GM12878 (cell line): ENCODE results near the gene SOHLH2. TPM values are rescaled to one million over a fixed set of nuclear protein-coding genes. Genes with fewer than 3 reads are reported as not detected.

Experiments
- ATAC-seq: fragments of 200-7000 bp; cut with Tn5 transposase; 3 replicates; pipeline ENCODE4 v1.9.1; 2020; ENCODE audit warnings: mild to moderate bottlenecking, moderate library complexity
- BruUV-seq: library from RNA; stranded (reverse); fragments of 400-500 nt; replicated peaks from 2 replicates; lab custom pipeline; 2021; lab: Mats Ljungman, UMichigan
- CTCF ChIA-PET: fragments of 300-600 bp; sonication (Branson Sonifier 250); formaldehyde crosslinking; extraction: SDS; loops from one replicate; lab custom pipeline; 2021; ENCODE audit warnings: inconsistent platforms; lab: Yijun Ruan, JAX
- POLR2A ChIA-PET: fragments of 350-600 bp; formaldehyde crosslinking; extraction: SDS; loops from one replicate; lab custom pipeline; 2021; ENCODE audit warnings: inconsistent platforms; lab: Charles Lee
- RAD21 ChIA-PET: fragments of 300-600 bp; sonication (Branson Sonifier 250); formaldehyde crosslinking; loops from one replicate; lab custom pipeline; 2023; ENCODE audit warnings: antibody characterized with exemption; ENCODE audit not compliant: unreplicated experiment; lab: Charles Lee
- SMC1A ChIA-PET: fragments of 300-600 bp; sonication (Branson Sonifier 250); formaldehyde crosslinking; loops from one replicate; lab custom pipeline; 2023; ENCODE audit not compliant: unreplicated experiment, uncharacterized antibody; lab: Charles Lee
- DNase-seq: peaks from one replicate; pipeline ENCODE4 v3.0.0-alpha.2; 2011; ENCODE audit warnings: low read depth, low spot score
- FAIRE-seq: peaks from 3 replicates; lab custom pipeline; 2011; peaks lifted over from hg19 to GRCh38; lab: Jason Lieb, UNC
- H2AFZ ChIP-seq: 2 replicates; pipeline ENCODE4 v1.6.0; 2011; ENCODE audit warnings: low read depth, low read length, control low read depth; ENCODE audit not compliant: control insufficient read depth
- H3K27ac ChIP-seq: 2 replicates; pipeline ENCODE4 v1.5.1; 2011; ENCODE audit warnings: control low read depth; ENCODE audit not compliant: control insufficient read depth, insufficient read depth
- H3K27me3 ChIP-seq, 2 experiments: replicated peaks in 1 of 2; 2 replicates each; pipeline versions ENCODE4 v1.6.0 to v1.6.1; 2011; ENCODE audit warnings: low read length in 1 of 2; ENCODE audit not compliant: control insufficient read depth in 2 of 2, insufficient read depth in 2 of 2
- H3K36me3 ChIP-seq, 2 experiments: 2 replicates each; pipeline ENCODE4 v1.5.1; 2011; ENCODE audit warnings: low read length in 1 of 2; ENCODE audit not compliant: control insufficient read depth in 2 of 2, insufficient read depth in 2 of 2
- H3K4me1 ChIP-seq: 2 replicates; pipeline ENCODE4 v1.6.1; 2011; ENCODE audit warnings: mild to moderate bottlenecking, low read length, moderate library complexity, mixed read lengths; ENCODE audit not compliant: control insufficient read depth, insufficient read depth
- H3K4me2 ChIP-seq: 2 replicates; pipeline ENCODE4 v1.6.0; 2011; ENCODE audit warnings: control low read depth; ENCODE audit not compliant: control insufficient read depth, insufficient read depth
- H3K4me3 ChIP-seq: fragments of 200-600 bp; sonication (generic); 2 replicates; pipeline ENCODE4 v1.5.1; 2016
- H3K79me2 ChIP-seq: 2 replicates; pipeline ENCODE4 v1.6.0; 2011; ENCODE audit warnings: low read length; ENCODE audit not compliant: control insufficient read depth, insufficient read depth
- H3K9ac ChIP-seq: 2 replicates; pipeline ENCODE4 v1.8.0; 2011; ENCODE audit warnings: low read length, control low read depth, mixed read lengths; ENCODE audit not compliant: control insufficient read depth, insufficient read depth
- H3K9me3 ChIP-seq: replicated peaks from 3 replicates; pipeline ENCODE4 v1.5.1; 2011; ENCODE audit warnings: mild to moderate bottlenecking, low read length; ENCODE audit not compliant: control insufficient read depth, insufficient read depth
- H4K20me1 ChIP-seq: 2 replicates; pipeline ENCODE4 v1.6.0; 2011; ENCODE audit not compliant: control insufficient read depth, insufficient read depth
- CHD4 ChIP-seq: fragments of 200-600 bp; sonication (generic); IDR thresholded peaks from 2 replicates; pipeline ENCODE4 v1.6.1; 2016; ENCODE audit warnings: mild to moderate bottlenecking
- MAX ChIP-seq: IDR thresholded peaks from 2 replicates; pipeline ENCODE4 v1.6.1; 2012; ENCODE audit warnings: low read depth, low read length, improper control_type of control experiment
- MYB ChIP-seq: fragments of 150-350 bp; IDR thresholded peaks from 2 replicates; pipeline ENCODE4 v1.6.1; 2014; ENCODE audit warnings: mild to moderate bottlenecking, low read depth, low read length, borderline replicate concordance
- SREBF2 ChIP-seq: IDR thresholded peaks from 2 replicates; pipeline ENCODE4 v1.6.1; 2012; ENCODE audit warnings: mild to moderate bottlenecking, low read length
- YBX1 ChIP-seq: fragments of 450-650 bp; IDR thresholded peaks from 2 replicates; pipeline ENCODE4 v1.6.1; 2016; ENCODE audit warnings: antibody characterized with exemption
- ZBTB40 ChIP-seq: fragments of 450-650 bp; IDR thresholded peaks from 2 replicates; pipeline ENCODE4 v1.6.1; 2016; ENCODE audit warnings: mild to moderate bottlenecking, moderate library complexity, borderline replicate concordance
- ZNF384 ChIP-seq: IDR thresholded peaks from 2 replicates; pipeline ENCODE4 v1.6.1; 2012; ENCODE audit warnings: low read depth, mild to moderate bottlenecking, low read length, improper control_type of control experiment, borderline replicate concordance
- WGBS: methylation state at CpG from one replicate; pipeline ENCODE4 v1.1.6; 2016; ENCODE audit warnings: low lambda C conversion rate; ENCODE audit not compliant: insufficient replicate concordance, insufficient coverage; ENCODE audit errors: missing lambda C conversion rate; 5-methylcytosine and 5-hydroxymethylcytosine counted together
- in situ Hi-C: fragments of 300-500 bp; cut with MboI; formaldehyde crosslinking; loops from 9 replicates; pipeline ENCODE4 v1.14.3; 2018; ENCODE audit warnings: mixed read lengths
- intact Hi-C: fragments of 100-400 bp; cut with micrococcal nuclease; formaldehyde crosslinking; loops from one replicate; pipeline ENCODE4 v1.14.2; 2022; ENCODE audit not compliant: unreplicated experiment
- polyA plus RNA-seq, 11 experiments: library from polyadenylated mRNA; depleted of rRNA in 4 of 11; unstranded in 6 of 11; stranded (reverse) in 5 of 11; fragments of >200 nt; fragmentation: Nextera tagmentation in 4 of 11; fragmentation: Illumina TruSeq in 1 of 11; extraction: Ambion mirVana in 4 of 11; extraction: Trizol in 1 of 11; gene quantifications; 1 replicate in 1 of 11; 2 replicates in 10 of 11; pipeline versions ENCODE4 v1.2.1 to v1.2.3, GENCODE V29; 2011 to 2016; ENCODE audit warnings: inconsistent platforms in 2 of 11, missing spikeins in 2 of 11, low read depth in 1 of 11
- total RNA-seq, 4 experiments: library from RNA; depleted of rRNA in 3 of 4; stranded (reverse); fragments of >200 nt in 3 of 4; fragmentation: Illumina TruSeq in 1 of 4; extraction: Trizol in 1 of 4; gene quantifications; 2 replicates each; pipeline versions ENCODE4 v1.2.1 to v1.2.3, GENCODE V29; 2013 to 2021
- TF ChIP-seq, protein P1 (sequence below): IDR thresholded peaks from 2 replicates; pipeline ENCODE4 v1.6.1; 2012; ENCODE audit warnings: low read depth, low read length, improper control_type of control experiment

SOHLH2 gene
- total and polyA plus RNA-seq, 10 of the 15 experiments (the other 5 are each of a cell fraction or from before 2014, with no cell fraction given), result 2.4 TPM; not detected in 9

DNA sequence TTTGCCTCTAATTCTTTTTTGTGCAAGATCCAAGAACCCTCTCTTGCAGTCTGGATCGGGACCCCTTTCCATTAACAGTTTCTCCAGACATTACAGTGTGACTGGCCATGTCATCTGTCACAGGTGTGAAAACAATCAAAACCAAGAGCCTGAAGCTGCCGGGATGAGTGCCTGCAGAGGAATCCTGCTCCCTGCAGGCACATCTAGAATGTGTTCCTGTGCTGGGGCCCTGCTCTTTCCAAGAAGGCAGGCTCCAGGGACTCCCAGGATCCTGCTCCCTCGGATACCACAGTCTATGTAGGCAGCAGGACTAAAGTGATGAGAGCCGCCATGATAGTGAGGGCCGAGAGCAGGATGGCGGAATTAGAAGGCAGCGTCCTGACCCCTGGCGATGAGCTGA is 44.5 kb upstream of the SOHLH2 start:
- POLR2A ChIA-PET, result no interaction called here
- SMC1A ChIA-PET, result interaction anchor here (0.9 kb wide), 1 partner anchor 15 kb away, joined by 6 read pairs; no protein-coding TSS in a partner anchor
- CTCF ChIA-PET, result no interaction called here
- intact Hi-C loops (no loop called here), in situ Hi-C loops (no loop called here)
- FAIRE-seq (no peak), ATAC-seq (no peak), DNase-seq (no peak)
- Histone ChIP-seq H4K20me1 (no peaks in the 10 kb centered on the region), H2AFZ (no peak overlapping the region), H3K9ac (no peak overlapping the region), H3K4me3 (no peak overlapping the region), H3K36me3 (no peaks in the 10 kb centered on the region), H3K27ac (no peak overlapping the region), H3K27me3 (no peaks in the 10 kb centered on the region), H3K4me1 (no peaks in the 10 kb centered on the region), H3K9me3 (no peaks in the 10 kb centered on the region; the same call in 2 of the 3 replicates), H3K79me2 (no peaks in the 10 kb centered on the region), H3K4me2 (no peak overlapping the region)
- no TSS peak for BruUV-seq
- no peak for TF ChIP-seq MYB
- no peak for TF ChIP-seq MAX
- no peak for TF ChIP-seq CHD4
- TF ChIP-seq SREBF2, result no peak
- no peak for TF ChIP-seq ZBTB40
- no peak for TF ChIP-seq ZNF384
- no peak for TF ChIP-seq YBX1
- TF ChIP-seq, protein P1, sequence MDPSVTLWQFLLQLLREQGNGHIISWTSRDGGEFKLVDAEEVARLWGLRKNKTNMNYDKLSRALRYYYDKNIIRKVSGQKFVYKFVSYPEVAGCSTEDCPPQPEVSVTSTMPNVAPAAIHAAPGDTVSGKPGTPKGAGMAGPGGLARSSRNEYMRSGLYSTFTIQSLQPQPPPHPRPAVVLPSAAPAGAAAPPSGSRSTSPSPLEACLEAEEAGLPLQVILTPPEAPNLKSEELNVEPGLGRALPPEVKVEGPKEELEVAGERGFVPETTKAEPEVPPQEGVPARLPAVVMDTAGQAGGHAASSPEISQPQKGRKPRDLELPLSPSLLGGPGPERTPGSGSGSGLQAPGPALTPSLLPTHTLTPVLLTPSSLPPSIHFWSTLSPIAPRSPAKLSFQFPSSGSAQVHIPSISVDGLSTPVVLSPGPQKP, result no peak
- RAD21 ChIA-PET, result no interaction called here
- WGBS, result 54% methylated on average over 8 of the region's 8 CpGs
